H54 (cell line): ENCODE results near the gene CYP8B1.

Experiments used
- DNase-seq: peaks from one replicate; pipeline ENCODE4 v3.0.0; 2011; ENCODE audit warnings: low spot score, mixed read lengths; ENCODE audit not compliant: insufficient read length
- FAIRE-seq: peaks from 3 replicates; lab custom pipeline; 2011; peaks lifted over from hg19 to GRCh38; lab: Jason Lieb, UNC
- POLR2A ChIP-seq: IDR thresholded peaks from 2 replicates; pipeline ENCODE4 v1.6.1; 2011; ENCODE audit warnings: low read depth, mild to moderate bottlenecking, low read length

Gene CYP8B1

GRCh38 chr3:42830437-42831320 is 45.0 kb downstream of the CYP8B1 start:
- DNase-seq (no peak), FAIRE-seq (no peak)
- no peak for TF ChIP-seq POLR2A

- FAIRE-seq: no peak
- no peak for TF ChIP-seq POLR2A
- DNase-seq: no peak
Measured at GRCh38 chr3:42829628-42830436, 45.8 kb downstream of the CYP8B1 start.

- FAIRE-seq (no peak), DNase-seq (no peak)
- no peak for TF ChIP-seq POLR2A
Measured at GRCh38 chr3:42829083-42829627, 46.5 kb downstream of the CYP8B1 start.

GRCh38 chr3:42827654-42828053 is 48.0 kb downstream of the CYP8B1 start:
- TF ChIP-seq POLR2A: no peak
- FAIRE-seq (no peak), DNase-seq (no peak)

GRCh38 chr3:42827023-42827422 is 48.7 kb downstream of the CYP8B1 start:
- no peak for TF ChIP-seq POLR2A
- no peak for FAIRE-seq
- DNase-seq: no peak

GRCh38 chr3:42826141-42826540 is 49.5 kb downstream of the CYP8B1 start:
- no peak for DNase-seq
- FAIRE-seq: no peak
- TF ChIP-seq POLR2A: no peak

GRCh38 chr3:42823351-42823750 is 52.3 kb downstream of the CYP8B1 start:
- FAIRE-seq (no peak), DNase-seq (no peak)
- no peak for TF ChIP-seq POLR2A

- FAIRE-seq (no peak), DNase-seq (no peak)
- TF ChIP-seq POLR2A: no peak
Measured at GRCh38 chr3:42822828-42823227, 52.9 kb downstream of the CYP8B1 start.
